Panc1 (cell line): Measurements from ENCODE around the gene CCDC177.

ENCODE experiments used
- CTCF ChIP-seq: fragments of 450-650 bp; IDR thresholded peaks from 2 replicates; pipeline ENCODE4 v1.5.1; 2017; ENCODE audit warnings: mild to moderate bottlenecking
- POLR2AphosphoS5 ChIP-seq: IDR thresholded peaks from 2 replicates; pipeline ENCODE4 v1.6.1; 2012; ENCODE audit warnings: mild to moderate bottlenecking, low read depth, low read length, moderate library complexity
- REST ChIP-seq, 2 experiments: IDR thresholded peaks; 2 replicates each; pipeline ENCODE4 v1.6.1; 2011 to 2012; ENCODE audit warnings: low read depth in 2 of 2, control low read depth in 1 of 2, low read length in 1 of 2, mild to moderate bottlenecking in 1 of 2, moderate library complexity in 1 of 2; ENCODE audit not compliant: insufficient read depth in 1 of 2
- SIN3A ChIP-seq: IDR thresholded peaks from 2 replicates; pipeline ENCODE4 v1.6.1; 2012; ENCODE audit warnings: low read depth, mild to moderate bottlenecking, low read length, moderate library complexity, borderline replicate concordance; ENCODE audit not compliant: insufficient read depth

- TF ChIP-seq CTCF (no peak), REST (IDR thresholded peaks at IDR 0.05; ENCODE audit: insufficient read depth in 1 of 2, low read depth in 2 of 2, low read length in 1 of 2) (no peak), POLR2AphosphoS5 (no peak), SIN3A (no peak)
These were observed 8.2 kb upstream of the CCDC177 start for GRCh38 chr14:69582829-69583228.
